Medulla oblongata (tissue), 1 donor: ENCODE data around the gene FSCN2.
"Not testable (repeated sequence)": the region's sequence is repeated elsewhere in the genome, so short reads cannot be mapped to it uniquely, and the experiment has no call there.

Source experiments
- DNase-seq: peaks from one replicate; pipeline ENCODE4 v3.0.0-alpha.2; 2015; ENCODE audit errors: extremely low spot score

FSCN2 gene

DNA sequence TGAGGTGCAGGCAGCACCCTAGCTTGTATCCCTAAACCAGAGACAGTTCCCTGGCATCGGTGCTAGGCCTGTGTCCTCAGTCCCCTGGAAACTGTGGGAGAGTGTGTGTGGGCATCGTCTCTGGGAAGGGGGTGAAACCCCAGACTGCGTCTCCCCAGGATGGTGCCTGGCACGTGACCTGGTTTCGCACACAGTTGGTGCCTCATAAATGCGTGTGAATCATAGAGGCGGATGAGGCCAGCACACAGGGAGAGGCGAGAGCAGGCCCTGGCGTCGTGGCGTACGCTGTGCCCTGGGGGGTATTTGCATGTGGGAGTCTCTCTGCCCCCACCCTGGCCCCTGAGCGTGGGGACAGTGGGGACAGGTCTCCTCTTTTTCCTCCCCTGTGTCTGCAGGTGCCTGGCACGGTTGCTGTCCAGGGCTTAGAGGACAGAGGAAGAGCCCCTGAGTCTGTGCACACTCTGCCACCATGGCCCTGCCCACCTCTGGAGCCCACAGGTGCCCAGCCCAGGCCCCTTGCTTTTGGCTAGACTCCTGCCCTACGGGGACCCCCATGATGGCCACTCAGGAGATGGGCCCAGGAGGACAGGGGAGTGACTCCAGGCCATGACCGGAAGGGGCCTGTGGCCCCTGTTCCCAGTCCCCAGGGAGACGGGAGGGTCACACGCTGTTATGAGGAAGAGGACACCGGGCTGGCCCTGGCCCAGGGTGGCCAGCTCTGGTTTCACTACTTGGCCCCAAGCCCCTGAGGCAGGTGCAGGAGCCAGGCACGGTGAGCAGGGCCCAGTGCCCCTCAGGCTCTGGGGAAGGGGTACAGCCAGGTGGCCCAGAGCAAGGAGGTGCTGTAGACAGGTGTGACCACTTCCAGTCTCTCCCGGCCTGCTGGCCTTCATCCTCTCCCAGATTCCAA, 1.3 kb upstream of the FSCN2 start:
- no peak for DNase-seq

DNA sequence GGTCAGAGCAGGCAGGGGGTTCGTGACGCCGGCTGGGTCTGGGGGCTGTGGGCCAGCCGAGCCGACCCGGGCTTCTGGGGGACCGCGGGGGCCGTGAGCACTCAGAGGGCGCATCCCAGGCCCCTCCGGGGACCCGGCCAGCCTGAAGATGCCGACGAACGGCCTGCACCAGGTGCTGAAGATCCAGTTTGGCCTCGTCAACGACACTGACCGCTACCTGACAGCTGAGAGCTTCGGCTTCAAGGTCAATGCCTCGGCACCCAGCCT, 140 bp downstream of the FSCN2 start:
- DNase-seq, result no peak

DNA sequence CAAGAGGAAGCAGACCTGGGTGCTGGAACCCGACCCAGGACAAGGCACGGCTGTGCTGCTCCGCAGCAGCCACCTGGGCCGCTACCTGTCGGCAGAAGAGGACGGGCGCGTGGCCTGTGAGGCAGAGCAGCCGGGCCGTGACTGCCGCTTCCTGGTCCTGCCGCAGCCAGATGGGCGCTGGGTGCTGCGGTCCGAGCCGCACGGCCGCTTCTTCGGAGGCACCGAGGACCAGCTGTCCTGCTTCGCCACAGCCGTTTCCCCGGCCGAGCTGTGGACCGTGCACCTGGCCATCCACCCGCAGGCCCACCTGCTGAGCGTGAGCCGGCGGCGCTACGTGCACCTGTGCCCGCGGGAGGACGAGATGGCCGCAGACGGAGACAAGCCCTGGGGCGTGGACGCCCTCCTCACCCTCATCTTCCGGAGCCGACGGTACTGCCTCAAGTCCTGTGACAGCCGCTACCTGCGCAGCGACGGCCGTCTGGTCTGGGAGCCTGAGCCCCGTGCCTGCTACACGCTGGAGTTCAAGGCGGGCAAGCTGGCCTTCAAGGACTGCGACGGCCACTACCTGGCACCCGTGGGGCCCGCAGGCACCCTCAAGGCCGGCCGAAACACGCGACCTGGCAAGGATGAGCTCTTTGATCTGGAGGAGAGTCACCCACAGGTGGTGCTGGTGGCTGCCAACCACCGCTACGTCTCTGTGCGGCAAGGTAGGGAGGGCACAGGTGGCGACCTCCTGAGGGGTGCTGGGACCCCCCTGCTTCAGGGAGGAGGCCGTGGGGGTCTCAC, 667 bp downstream of the FSCN2 start:
- no peak for DNase-seq

DNA sequence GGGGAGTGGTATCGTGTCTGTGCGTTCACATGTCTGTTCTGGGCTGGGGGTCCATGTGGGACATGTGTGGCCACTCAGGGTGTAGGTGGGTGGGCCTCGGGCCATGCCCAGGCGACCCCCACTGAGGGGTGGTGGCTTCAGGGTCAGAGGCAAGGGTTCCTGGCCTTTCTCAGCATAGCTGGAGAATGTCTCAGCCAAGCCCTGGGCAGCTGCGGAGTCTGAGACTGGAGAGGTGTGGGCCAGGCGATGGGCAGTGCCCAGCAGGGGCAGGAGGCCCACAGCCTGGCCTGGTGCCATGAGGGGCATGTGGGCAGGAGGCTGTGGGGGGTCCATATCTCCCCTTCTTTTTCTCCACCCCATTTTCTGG, 1.2 kb downstream of the FSCN2 start:
- no peak for DNase-seq

DNA sequence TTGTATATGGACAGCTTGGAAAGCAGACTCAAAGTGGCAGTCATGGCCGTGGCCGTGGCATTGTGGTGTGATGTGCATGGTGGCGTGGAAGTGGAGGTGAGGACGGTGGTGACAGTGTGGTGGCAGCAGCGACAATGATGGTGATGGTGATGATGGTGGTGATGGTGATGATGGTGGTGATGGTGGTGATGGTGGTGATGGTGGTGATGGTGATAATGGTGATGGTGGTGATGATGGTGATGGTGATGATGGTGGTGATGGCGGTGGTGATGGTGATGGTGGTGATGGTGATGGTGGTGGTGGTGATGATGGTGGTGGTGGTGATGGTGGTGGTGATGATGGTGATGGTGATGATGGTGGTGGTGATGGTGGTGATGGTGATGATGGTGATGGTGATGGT, 2.8 kb downstream of the FSCN2 start:
- DNase-seq, result not testable (repeated sequence)

DNA sequence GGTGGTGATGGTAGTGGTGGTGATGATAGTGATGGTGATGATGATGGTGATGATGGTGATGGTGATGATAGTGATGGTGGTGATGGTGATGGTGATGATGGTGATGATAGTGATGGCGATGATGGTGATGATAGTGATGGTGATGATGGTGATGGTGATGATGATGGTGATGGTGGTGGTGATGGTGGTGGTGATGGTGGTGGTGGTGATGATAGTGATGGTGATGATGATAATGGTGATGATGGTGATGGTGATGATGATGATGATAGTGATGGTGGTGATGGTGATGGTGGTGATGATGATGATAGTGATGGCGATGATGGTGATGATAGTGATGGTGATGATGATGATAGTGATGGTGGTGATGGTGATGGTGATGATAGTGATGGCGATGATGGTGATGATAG, 3.8 kb downstream of the FSCN2 start:
- not testable (repeated sequence) for DNase-seq

DNA sequence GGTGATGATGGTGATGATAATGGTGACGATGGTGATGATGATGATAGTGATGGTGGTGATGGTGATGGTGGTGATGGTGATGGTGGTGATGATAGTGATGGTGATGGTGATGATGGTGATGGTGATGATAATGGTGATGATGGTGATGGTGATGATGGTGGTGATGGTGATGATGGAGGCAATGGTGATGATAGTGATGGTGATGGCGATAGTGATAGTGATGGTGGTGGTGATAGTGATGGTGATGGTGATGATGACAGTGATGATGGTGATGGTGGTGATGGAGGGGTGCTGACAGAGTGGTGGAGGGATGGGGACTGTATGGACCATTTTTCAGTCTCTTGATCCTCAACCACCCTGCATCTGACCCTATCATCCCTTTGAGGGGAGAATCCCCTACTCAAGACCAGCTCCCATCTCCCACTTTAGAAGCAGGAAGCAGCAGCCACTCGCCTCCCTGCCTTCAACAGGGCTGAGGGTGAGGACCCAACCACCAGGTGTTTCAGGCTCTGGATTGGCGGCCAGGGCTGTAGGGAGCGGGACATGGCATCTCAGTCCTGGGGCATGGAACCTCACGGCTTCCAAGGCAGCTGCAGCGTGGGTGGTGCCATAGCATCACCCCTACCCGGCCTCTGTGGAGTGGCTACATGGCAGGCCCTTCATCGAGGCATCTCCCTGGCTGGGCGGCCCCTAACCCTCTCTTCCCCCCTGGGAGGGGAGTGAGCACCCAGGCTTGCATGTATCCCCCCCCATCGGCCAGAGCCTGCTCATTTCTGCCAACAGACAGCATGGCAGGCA, 4.5 kb downstream of the FSCN2 start:
- DNase-seq, result no peak

DNA sequence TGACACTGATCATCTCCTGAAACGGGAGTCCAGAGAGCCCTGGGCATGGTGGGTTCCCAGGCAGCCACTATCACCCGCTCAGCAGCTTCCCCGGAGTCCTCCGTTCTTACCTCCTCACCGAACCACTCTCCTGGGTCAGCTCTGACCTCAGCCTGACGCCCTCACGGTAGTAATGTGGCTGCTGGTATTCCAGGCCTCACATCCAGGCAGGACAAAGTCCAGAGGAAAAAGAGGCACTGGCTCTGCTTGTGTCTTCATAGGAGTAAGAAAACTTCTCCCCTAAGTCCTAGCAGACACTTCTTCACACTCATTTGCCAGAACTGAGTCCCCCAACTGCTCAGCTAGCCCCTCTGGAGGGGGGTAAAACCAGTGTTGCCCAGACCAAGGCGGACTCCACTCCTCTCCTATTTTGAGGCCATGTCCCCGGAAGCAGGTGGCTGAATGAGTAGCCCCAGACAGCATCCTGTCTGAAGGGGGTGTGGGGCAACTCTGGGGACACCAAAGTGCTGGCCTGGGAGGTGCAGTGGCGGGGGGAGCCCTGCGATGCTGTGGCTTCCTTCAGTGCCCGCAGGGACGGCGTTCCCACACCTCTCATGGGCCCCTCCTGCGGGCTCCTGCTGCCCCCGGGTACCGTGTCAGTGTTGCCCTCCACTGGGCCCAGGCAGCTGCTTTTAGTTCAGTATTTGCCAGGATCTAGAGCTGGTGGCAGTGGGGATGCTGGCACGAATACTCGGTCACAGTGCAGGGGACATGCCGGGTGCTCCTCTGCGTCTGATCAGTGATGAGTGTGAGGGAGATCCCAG, 5.4 kb downstream of the FSCN2 start:
- no peak for DNase-seq

DNA sequence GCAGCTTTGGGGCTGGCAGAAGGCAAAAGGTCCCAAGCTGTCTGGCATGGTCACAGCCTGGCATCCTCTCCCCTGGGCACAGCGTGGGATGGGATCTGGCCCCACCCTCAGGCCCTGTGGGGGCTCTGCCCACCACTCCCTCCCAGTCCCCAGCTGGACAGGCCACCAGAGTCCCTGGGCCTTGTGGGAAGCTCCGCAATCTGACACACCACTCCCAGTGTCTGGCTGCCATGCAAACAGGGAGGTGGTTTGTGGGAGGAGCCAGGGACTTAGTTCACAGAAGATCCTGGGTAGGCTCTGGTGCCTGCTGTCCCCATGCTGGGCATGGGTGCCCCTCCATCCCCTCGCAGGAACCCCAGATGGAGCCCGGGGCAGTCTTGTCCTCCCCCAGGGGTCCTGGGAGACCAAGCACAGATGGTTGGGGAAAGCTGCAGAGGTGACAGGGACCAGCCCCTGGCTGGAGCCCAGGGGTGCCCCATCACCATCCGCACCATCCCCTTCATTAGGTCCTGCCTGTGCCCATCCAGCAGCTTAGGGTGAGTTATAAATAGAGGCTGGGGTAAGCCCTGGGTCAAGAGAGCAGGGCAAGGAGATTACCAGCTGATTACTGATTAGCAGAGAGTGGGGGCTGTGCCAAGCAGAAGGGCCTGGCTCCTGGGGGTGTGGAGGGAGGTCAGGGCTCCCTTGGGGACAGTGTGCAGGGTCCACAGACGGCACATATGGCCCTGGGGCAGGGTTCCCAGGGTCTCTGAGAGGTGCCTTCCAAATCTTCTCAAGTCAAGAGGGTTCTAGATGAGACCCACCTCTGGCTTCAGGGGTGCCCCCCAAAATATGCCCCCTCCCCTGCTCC, 6.2 kb downstream of the FSCN2 start:
- no peak for DNase-seq

DNA sequence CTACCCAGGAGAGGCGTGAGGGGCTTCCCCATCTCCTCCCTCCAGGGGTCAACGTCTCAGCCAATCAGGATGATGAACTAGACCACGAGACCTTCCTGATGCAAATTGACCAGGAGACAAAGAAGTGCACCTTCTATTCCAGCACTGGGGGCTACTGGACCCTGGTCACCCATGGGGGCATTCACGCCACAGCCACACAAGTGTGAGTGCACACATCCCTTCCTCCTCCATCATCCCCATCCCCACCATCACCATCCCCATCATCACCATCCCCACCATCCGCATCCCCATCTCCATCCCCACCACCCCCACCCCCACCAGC, 6.8 kb downstream of the FSCN2 start:
- DNase-seq, result no peak

DNA sequence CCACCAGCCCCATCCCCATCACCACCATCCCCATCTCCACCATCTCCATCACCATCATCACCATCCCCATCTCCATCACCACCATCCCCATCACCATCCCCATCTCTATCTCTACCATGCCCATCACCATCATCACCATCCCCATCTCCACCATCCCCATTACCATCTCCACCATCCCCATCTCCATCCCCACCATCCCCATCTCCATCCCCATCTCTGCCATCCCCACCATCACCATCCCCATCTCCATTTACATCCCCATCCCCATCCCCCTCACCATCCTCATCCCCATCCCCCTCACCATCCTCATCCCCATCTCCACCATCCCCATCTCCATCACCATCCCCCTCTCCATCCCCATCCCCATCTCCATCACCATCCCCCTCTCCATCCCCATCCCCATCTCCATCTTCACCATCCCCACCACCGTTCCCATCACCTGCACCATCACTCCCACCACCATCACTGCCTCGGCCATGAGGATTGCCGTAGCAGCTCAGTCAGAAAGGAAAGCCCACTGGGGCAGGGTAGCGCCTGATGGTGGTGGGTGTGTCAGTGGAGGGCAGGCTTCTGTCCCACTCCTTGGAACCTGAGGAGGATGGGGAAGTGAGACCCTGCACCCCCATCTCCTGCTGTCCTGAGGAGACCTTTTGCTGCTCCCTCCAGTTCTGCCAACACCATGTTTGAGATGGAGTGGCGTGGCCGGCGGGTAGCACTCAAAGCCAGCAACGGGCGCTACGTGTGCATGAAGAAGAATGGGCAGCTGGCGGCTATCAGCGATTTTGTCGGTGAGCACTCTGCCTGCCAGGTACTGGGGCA, 7.5 kb downstream of the FSCN2 start:
- no peak for DNase-seq

DNA sequence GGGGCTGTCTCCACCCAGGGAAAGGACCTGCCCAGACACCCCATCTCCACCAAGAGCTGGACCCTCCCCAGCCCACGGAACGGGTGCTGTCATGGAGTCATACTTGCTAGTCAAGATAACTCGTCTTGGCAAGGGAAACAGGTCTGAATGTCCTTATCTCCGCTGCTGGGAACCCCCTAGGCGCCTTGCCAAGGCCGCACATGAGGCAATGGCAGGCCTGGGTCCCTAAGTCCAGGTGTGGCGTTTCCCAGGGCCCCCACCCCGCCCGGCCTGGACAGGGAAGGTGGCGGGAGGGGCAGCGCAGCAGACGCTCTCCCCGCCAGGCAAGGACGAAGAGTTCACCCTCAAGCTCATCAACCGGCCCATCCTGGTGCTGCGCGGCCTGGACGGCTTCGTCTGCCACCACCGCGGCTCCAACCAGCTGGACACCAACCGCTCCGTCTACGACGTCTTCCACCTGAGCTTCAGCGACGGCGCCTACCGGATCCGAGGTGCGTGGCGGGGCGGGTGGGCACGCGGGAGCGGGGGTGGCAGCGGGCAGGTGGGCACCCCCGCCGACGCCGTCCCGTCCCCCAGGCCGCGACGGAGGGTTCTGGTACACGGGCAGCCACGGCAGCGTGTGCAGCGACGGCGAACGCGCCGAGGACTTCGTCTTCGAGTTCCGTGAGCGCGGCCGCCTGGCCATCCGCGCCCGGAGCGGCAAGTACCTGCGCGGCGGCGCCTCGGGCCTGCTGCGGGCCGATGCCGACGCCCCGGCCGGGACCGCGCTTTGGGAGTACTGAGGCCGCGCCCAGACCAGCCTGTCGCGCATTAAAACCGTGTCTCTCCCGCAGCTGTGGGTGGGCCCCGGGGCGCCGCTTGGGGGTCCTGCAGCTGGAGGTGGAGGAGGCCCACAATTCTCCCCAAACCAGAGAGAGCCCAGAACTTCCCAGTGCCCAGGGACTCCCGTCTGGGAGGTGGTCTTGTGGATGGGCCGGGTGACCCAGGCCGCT, 8.4 kb downstream of the FSCN2 start:
- no peak for DNase-seq

DNA sequence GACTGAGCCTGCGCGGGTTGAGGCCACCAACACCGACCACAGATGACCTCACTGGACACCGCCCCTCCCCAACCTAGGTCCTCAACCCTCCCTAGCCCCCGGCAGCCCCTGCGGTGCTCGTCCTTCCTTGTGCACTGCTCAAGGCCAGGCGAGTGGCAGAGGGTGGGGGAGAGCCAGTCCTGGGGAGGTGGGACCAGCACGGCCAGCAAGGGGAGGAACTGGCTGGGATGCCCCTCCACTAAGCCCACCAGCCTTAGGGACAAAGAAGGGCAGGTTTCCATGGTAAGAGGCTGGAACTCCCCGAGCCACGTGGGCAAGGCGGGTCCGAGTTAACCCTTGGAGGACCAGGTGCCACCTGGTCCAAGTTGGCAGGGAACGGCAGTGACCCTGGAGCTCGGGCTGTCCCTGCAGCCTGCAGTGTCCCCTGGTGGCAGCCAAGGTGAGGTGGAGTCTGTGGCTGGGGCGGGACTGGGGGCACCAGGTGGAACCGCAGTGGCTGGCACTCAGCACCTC, 9.2 kb downstream of the FSCN2 start:
- DNase-seq, result no peak

DNA sequence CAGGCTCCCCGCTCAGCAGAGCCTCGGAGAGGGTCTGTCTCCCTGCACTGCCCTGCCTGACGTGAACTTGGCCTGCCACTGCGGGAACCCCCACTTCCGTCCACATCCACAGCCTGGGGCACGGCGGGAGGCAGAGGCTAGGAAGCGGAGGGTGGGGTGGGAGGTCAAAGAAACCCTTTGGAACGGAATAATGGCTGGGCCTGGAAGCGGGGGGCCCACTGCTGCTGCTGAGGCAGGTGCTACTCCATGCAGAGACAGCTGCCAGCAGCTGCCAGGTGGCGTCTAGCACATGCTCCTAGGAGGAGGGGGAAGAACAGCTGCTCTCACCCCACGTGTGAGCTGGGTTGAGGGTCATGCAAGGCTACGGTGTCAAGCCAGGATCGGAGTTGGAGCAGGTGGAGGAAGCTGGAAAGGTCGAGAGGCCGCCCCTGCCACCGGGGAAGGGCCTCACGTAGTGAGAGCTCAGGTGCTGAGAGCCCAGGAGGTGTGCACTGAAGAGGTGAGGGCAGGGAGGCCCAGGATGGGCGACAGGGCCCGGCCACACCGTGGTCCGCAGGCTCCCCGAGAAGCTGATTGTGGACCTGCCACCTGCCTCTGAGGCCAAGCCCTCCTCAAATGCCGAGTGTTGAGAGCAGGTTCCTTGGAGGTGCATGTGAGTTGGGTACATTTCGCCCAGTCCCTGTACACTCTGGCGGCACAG, 9.8 kb downstream of the FSCN2 start:
- no peak for DNase-seq

DNA sequence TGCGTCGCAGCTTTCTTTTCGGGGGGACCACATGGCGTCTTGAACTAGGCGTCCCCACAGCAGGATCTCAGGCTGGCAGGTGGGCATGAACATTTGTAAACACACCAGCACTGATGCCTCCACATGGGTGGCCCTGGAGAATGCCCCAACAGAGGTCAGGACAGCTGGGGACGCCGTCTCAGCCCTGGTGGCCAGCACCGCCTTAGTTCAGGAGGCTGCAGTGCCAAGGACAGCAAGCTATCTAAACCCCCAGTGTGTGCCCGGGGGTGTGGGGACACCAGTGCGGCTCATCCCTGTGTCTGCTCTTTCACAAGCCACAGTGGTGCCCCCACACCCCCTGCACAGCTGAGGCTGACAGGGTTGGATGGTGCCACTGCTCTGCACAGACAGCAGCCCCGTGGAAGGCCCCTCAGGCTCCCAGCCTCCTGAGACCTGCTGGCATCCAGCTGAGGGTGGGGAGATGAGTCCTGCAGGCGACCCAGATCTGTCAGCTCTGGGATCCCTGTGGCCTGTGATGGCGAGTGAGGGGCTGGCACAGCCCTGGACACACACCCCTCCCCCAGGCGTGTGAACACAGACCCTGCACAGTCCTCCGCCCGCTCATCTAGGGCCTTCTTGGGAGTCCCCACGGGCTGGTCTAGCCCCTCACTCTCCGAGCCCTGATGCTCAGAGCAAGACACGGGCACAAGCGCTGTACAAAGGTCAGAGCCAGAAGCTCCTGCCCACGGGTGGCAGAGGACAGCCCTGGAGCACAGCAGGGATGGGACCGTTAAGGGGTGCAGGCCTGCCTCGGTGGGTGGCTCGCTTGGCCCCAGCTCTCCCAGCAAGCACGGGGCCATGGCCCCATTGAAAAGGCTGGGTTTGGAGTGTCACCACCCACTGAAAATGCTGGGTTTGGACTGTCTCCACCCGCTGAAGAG, 10.7 kb downstream of the FSCN2 start:
- DNase-seq, result no peak

DNA sequence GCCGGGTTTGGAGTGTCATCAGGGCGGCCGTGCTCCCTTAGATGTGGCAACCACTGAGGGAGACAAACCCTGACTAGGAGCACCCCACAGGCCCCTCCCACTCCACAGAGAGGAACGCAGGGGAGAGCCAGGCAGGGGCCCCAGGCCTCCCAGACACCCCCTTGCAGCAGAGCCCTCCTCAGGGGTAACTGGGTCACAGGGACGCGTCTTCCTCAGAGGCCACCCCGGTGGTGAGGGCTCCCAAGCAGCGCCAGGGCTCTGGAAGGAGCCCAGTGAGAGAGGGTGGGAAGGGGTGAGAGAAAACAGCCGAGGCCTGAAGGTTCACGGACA, 11.4 kb downstream of the FSCN2 start:
- DNase-seq, result no peak
